Body of pancreas (tissue), 4 donors: Measurements from ENCODE around the gene ZNF804B.

Source experiments
- POLR2A ChIP-seq, 3 donors: fragments of 450-650 bp; IDR thresholded peaks; one replicate each; pipeline ENCODE4 v1.6.1; 2016; ENCODE audit warnings: antibody characterized with exemption in 3 of 3, mild to moderate bottlenecking in 2 of 3
- TF ChIP-seq, protein P1 (sequence below), 7 experiments: fragments of 450-650 bp in 4 of 7; fragments of 200-600 bp in 3 of 7; sonication (generic) in 3 of 7; IDR thresholded peaks; one replicate each; pipeline ENCODE4 v1.5.1; 2016 to 2019; ENCODE audit warnings: antibody characterized with exemption in 7 of 7

DNA sequence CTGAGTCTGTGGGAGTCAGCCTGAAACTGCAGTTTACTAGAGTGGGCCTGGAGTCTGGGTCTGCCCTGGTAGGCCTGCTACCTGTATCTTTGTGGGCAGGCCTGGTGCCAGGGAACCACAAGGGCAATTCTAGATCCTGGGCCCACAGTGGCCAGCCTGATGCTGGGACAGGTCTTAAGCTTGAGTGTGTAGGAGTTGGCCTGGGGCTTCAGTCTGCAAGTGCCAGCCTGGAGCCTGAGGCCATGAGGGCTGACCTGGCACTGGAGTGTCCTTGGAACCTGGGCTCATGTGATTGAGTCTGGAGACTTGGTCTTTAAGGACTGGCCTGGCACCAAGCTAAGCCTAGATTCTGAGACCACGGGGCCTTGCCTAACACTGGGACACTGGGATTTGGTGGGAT, 281.7 kb downstream of the ZNF804B start:
- TF ChIP-seq, protein P1, sequence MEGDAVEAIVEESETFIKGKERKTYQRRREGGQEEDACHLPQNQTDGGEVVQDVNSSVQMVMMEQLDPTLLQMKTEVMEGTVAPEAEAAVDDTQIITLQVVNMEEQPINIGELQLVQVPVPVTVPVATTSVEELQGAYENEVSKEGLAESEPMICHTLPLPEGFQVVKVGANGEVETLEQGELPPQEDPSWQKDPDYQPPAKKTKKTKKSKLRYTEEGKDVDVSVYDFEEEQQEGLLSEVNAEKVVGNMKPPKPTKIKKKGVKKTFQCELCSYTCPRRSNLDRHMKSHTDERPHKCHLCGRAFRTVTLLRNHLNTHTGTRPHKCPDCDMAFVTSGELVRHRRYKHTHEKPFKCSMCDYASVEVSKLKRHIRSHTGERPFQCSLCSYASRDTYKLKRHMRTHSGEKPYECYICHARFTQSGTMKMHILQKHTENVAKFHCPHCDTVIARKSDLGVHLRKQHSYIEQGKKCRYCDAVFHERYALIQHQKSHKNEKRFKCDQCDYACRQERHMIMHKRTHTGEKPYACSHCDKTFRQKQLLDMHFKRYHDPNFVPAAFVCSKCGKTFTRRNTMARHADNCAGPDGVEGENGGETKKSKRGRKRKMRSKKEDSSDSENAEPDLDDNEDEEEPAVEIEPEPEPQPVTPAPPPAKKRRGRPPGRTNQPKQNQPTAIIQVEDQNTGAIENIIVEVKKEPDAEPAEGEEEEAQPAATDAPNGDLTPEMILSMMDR (IDR thresholded peaks at IDR 0.05): no peak
- TF ChIP-seq POLR2A (IDR thresholded peaks at IDR 0.05): no peak
